Panc1 (cell line): ENCODE measurements around the gene MYO16. TPM values are rescaled to one million over a fixed set of nuclear protein-coding genes. Genes with fewer than 3 reads are reported as not detected.
A peak's percentile ranks its signal among the peaks of the same experiment; 100 is the strongest.

Source experiments
- ATAC-seq: fragments of 200-7000 bp; cut with Tn5 transposase; 2 replicates; pipeline ENCODE4 v1.9.1; 2020; ENCODE audit warnings: mild to moderate bottlenecking, moderate library complexity
- BruUV-seq: library from RNA; stranded (reverse); fragments of 400-500 nt; replicated peaks from 2 replicates; lab custom pipeline; 2021; lab: Mats Ljungman, UMichigan
- CTCF ChIA-PET: fragments of 300-600 bp; sonication (Branson Sonifier 250); formaldehyde crosslinking; loops from one replicate; lab custom pipeline; 2022; ENCODE audit warnings: antibody characterized with exemption; lab: Charles Lee
- POLR2A ChIA-PET: fragments of 300-600 bp; sonication (Branson Sonifier 250); formaldehyde crosslinking; loops from one replicate; lab custom pipeline; 2022; ENCODE audit warnings: antibody characterized with exemption; lab: Charles Lee
- DNase-seq: peaks from one replicate; pipeline ENCODE4 v3.0.0-alpha.2; 2010; ENCODE audit warnings: low read depth, low spot score
- H3K27ac ChIP-seq: 2 replicates; pipeline ENCODE4 v1.5.1; 2011; ENCODE audit warnings: mild to moderate bottlenecking, low read length, inconsistent platforms
- H3K27me3 ChIP-seq: fragments of 200-500 bp; sonication (Bioruptor generic); 2 replicates; pipeline ENCODE4 v1.6.0; 2014; ENCODE audit warnings: low read length, inconsistent platforms; ENCODE audit not compliant: control insufficient read depth, insufficient read depth
- H3K36me3 ChIP-seq: fragments of 200-500 bp; sonication (Bioruptor generic); 2 replicates; pipeline ENCODE4 v1.5.1; 2014; ENCODE audit warnings: inconsistent platforms, mild to moderate bottlenecking, low read length, moderate library complexity; ENCODE audit not compliant: control insufficient read depth, insufficient read depth
- H3K4me1 ChIP-seq: 2 replicates; pipeline ENCODE4 v1.5.1; 2011; ENCODE audit warnings: inconsistent platforms, mild to moderate bottlenecking, low read length, moderate library complexity; ENCODE audit not compliant: control insufficient read depth, insufficient read depth
- H3K4me3 ChIP-seq, 2 experiments: 2 replicates each; pipeline ENCODE4 v1.5.1; 2011 to 2012; ENCODE audit warnings: low read depth in 2 of 2, low read length in 2 of 2, mild to moderate bottlenecking in 2 of 2, inconsistent platforms in 1 of 2, moderate library complexity in 1 of 2
- H3K9me3 ChIP-seq: fragments of 200-500 bp; sonication (Bioruptor generic); 2 replicates; pipeline ENCODE4 v1.5.1; 2014; ENCODE audit warnings: low read depth, mild to moderate bottlenecking, inconsistent platforms, low read length, moderate library complexity; ENCODE audit not compliant: control insufficient read depth, insufficient read depth
- in situ Hi-C: cut with HindIII; loops from 2 replicates; pipeline ENCODE4 v1.10.0; 2016; ENCODE audit warnings: low sequenced_read_pairs, low pct_unique_long_range_greater_than_20kb
- intact Hi-C: fragments of 100-400 bp; cut with micrococcal nuclease; formaldehyde crosslinking; loops from one replicate; pipeline ENCODE4 v1.10.0; 2022; ENCODE audit not compliant: unreplicated experiment
- total RNA-seq: library from RNA; stranded (reverse); gene quantifications from one replicate; pipeline ENCODE4 v1.2.1, GENCODE V29; 2021; ENCODE audit not compliant: unreplicated experiment
- TF ChIP-seq, protein P1 (sequence below), 2 experiments: IDR thresholded peaks; 2 replicates each; pipeline ENCODE4 v1.6.1; 2011 to 2012; ENCODE audit warnings: low read depth in 2 of 2, control low read depth in 1 of 2, low read length in 1 of 2, mild to moderate bottlenecking in 1 of 2, moderate library complexity in 1 of 2; ENCODE audit not compliant: insufficient read depth in 1 of 2
- TF ChIP-seq, protein P2 (sequence below): fragments of 450-650 bp; IDR thresholded peaks from 2 replicates; pipeline ENCODE4 v1.5.1; 2017; ENCODE audit warnings: mild to moderate bottlenecking

MYO16 gene
- total RNA-seq, 1 experiment from 2014 or later, result 0.08 TPM

DNA sequence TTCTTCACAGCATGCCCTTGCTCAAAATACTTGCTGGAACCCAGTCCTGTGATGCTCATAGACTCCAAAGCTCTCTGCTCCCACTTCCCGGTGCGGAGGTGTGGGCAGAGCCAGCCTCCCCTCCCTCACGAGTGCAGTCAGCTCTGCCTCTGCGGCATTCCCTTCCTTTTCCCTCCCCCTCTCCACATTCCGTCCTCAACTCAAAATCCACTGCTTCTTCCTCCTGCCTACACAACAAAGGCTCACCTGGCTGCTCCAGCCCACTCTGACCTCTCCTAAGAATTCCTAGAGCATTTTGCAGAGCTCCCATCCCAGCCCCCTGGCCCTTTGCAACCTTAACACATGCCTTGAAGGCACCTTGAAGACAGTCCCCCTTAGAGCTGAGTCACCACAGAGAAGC, 527.9 kb downstream of the MYO16 start:
- no peak for DNase-seq
- intact Hi-C loops (no loop called here), in situ Hi-C loops (no loop called here)
- no peaks in the 10 kb centered on the region for H3K36me3 ChIP-seq
- H3K4me1 ChIP-seq, result peaks cover 41% of the 10 kb centered on the region
- ChIA-PET CTCF (no interaction called here), POLR2A (no interaction called here)
- TF ChIP-seq, protein P1, sequence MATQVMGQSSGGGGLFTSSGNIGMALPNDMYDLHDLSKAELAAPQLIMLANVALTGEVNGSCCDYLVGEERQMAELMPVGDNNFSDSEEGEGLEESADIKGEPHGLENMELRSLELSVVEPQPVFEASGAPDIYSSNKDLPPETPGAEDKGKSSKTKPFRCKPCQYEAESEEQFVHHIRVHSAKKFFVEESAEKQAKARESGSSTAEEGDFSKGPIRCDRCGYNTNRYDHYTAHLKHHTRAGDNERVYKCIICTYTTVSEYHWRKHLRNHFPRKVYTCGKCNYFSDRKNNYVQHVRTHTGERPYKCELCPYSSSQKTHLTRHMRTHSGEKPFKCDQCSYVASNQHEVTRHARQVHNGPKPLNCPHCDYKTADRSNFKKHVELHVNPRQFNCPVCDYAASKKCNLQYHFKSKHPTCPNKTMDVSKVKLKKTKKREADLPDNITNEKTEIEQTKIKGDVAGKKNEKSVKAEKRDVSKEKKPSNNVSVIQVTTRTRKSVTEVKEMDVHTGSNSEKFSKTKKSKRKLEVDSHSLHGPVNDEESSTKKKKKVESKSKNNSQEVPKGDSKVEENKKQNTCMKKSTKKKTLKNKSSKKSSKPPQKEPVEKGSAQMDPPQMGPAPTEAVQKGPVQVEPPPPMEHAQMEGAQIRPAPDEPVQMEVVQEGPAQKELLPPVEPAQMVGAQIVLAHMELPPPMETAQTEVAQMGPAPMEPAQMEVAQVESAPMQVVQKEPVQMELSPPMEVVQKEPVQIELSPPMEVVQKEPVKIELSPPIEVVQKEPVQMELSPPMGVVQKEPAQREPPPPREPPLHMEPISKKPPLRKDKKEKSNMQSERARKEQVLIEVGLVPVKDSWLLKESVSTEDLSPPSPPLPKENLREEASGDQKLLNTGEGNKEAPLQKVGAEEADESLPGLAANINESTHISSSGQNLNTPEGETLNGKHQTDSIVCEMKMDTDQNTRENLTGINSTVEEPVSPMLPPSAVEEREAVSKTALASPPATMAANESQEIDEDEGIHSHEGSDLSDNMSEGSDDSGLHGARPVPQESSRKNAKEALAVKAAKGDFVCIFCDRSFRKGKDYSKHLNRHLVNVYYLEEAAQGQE (IDR thresholded peaks at IDR 0.05; ENCODE audit: insufficient read depth in 1 of 2, low read depth in 2 of 2, low read length in 1 of 2), result no peak
- TF ChIP-seq, protein P2, sequence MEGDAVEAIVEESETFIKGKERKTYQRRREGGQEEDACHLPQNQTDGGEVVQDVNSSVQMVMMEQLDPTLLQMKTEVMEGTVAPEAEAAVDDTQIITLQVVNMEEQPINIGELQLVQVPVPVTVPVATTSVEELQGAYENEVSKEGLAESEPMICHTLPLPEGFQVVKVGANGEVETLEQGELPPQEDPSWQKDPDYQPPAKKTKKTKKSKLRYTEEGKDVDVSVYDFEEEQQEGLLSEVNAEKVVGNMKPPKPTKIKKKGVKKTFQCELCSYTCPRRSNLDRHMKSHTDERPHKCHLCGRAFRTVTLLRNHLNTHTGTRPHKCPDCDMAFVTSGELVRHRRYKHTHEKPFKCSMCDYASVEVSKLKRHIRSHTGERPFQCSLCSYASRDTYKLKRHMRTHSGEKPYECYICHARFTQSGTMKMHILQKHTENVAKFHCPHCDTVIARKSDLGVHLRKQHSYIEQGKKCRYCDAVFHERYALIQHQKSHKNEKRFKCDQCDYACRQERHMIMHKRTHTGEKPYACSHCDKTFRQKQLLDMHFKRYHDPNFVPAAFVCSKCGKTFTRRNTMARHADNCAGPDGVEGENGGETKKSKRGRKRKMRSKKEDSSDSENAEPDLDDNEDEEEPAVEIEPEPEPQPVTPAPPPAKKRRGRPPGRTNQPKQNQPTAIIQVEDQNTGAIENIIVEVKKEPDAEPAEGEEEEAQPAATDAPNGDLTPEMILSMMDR, result no peak
- H3K27ac ChIP-seq, result peak overlapping the region; percentile 79
- no peak overlapping the region for H3K4me3 ChIP-seq
- ATAC-seq, result peak; percentile 49; the same call in 1 of the 2 replicates
- H3K9me3 ChIP-seq, result no peaks in the 10 kb centered on the region
- BruUV-seq, result no TSS peak
- H3K27me3 ChIP-seq, result no peaks in the 10 kb centered on the region

DNA sequence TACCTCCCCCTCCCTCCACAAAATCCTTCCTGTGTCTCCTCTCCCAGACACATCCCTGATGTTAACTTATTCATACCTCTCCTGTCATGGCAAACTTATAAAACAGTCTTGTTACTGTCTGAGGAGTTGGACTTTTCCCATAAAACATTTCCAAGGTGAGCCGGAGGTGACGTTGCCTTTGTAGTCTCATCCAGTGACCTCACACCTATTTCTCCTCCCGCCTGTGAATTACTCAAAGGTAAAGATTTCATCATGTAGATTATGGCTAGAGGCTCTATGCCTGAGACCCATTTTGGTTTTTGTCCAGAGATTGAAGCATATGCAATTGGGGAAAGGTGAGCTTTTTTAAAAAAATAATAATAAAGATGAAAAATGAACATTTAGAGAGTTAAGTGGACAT, 529.0 kb downstream of the MYO16 start:
- Histone ChIP-seq H3K27ac (peak overlapping the region; percentile 79), H3K9me3 (no peaks in the 10 kb centered on the region), H3K27me3 (no peaks in the 10 kb centered on the region), H3K36me3 (no peaks in the 10 kb centered on the region), H3K4me3 (no peak overlapping the region), H3K4me1 (peaks cover 41% of the 10 kb centered on the region)
- ATAC-seq (no peak), DNase-seq (no peak)
- in situ Hi-C loops (no loop called here), intact Hi-C loops (no loop called here)
- TF ChIP-seq, protein P1 (IDR thresholded peaks at IDR 0.05; ENCODE audit: insufficient read depth in 1 of 2, low read depth in 2 of 2, low read length in 1 of 2), result no peak
- CTCF ChIA-PET, result no interaction called here
- no TSS peak for BruUV-seq
- POLR2A ChIA-PET, result no interaction called here
